ENCODE results near the gene VAMP5. TPM values are rescaled to one million over a fixed set of nuclear protein-coding genes. Genes with fewer than 3 reads are reported as not detected.

Gene VAMP5
- total RNA-seq, 2 donors from 2014 or later: 3.0 to 10.4 TPM

DNA sequence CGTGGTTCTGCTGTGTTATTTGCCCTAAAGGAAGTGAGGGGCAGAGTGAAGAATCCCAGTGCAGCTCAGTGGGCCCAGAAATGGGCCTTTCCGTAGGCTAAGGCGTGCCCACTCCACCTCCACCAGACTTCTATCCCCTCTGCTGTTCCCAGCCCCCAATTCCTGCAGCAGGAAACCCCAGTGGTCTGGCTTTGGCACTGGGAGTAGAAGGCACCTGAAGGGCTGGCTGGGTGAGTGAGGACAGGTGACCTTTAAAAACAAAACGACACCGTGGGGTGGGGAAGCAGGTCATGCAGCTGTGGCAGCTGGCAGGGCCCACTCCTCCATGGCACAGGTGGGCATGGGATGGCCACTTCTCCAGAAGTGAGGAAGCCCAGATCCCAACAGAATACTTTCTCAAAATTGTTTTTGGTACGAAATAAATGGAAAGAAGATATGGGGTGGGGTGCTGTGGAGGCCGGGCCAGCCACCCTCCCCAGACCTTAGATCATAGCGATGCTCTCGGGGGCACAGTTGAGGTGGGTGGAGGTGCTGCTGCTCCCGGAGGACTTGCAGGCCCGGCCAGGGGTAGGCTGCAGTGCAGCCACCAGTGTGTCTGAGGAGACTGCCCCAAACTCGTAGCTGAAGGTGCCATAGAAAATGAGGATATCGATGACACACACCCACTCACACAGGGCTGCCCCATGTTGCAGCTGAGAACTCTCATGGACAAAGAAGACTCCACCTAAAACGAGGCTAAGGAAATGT is 14.5 kb downstream of the VAMP5 start:
- no peak for DNase-seq
- intact Hi-C loops (cut with DNase I): no loop called here
- H3K27me3 ChIP-seq: no peaks in the 10 kb centered on the region

DNA sequence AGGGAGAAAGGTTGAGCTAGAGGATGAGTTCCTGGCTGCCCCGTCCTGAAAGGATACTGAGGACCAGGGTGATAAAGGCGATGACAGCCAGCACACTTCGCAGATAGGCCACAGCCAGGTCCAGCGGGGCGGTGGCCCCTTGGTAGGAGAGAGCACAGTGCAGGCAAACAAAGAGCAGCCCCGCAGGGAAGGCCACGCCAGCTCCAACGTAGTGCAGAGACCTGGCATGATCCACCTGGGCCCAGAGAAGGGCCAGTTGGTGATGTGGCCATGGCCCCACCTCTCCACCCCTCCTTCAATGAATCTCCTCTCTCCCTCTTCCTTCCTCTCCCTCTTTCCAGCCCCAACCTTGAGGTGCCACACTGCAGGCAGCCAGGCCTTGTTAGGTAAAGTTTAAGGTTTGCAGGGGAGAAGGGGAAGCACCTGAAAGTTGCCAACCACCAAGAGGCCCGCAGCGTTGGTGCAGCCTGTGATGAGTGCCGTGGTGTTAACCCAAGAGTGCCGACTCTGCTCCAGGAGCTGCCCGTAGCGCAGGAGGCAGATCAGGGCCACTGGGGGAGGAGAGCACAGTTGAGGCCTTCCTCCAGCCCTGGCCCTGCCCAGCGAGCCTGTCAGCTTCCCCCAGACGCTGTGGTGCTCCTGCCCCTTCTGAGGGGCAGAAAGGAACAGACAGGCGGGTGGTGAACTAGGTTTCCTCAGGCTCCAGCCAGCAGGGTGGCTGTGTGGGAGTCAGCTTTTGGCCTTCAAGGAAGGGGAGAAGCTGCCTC is 15.4 kb downstream of the VAMP5 start:
- intact Hi-C loops (cut with DNase I): loop anchor here (10.0 kb wide), 1 partner anchor 45 kb away; no protein-coding TSS in a partner anchor
- peak overlapping the region in 1 of 4 donors; percentile 15 for H3K27ac ChIP-seq

More for the DNA sequence above, 14.5 kb downstream of the VAMP5 start:
- TF ChIP-seq, protein P1, sequence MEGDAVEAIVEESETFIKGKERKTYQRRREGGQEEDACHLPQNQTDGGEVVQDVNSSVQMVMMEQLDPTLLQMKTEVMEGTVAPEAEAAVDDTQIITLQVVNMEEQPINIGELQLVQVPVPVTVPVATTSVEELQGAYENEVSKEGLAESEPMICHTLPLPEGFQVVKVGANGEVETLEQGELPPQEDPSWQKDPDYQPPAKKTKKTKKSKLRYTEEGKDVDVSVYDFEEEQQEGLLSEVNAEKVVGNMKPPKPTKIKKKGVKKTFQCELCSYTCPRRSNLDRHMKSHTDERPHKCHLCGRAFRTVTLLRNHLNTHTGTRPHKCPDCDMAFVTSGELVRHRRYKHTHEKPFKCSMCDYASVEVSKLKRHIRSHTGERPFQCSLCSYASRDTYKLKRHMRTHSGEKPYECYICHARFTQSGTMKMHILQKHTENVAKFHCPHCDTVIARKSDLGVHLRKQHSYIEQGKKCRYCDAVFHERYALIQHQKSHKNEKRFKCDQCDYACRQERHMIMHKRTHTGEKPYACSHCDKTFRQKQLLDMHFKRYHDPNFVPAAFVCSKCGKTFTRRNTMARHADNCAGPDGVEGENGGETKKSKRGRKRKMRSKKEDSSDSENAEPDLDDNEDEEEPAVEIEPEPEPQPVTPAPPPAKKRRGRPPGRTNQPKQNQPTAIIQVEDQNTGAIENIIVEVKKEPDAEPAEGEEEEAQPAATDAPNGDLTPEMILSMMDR (IDR thresholded peaks at IDR 0.05): no peak
- TF ChIP-seq POLR2A (IDR thresholded peaks at IDR 0.05): no peak
- no peak for ATAC-seq
- Histone ChIP-seq H3K9me3 (no peaks in the 10 kb centered on the region), H3K36me3 (replicated peaks in 1 of 2; ENCODE audit: insufficient read depth in 1 of 2, low read depth in 2 of 2) (peaks cover 0 to 3% of the 10 kb centered on the region in 2 donors), H3K4me3 (no peak overlapping the region), H3K4me1 (peaks cover 73% of the 10 kb centered on the region), H3K27ac (peak overlapping the region in 1 of 4 donors; percentile 25)
- 68 to 71% methylated on average over 14 of the region's 14 CpGs for WGBS, 2 donors

DNA sequence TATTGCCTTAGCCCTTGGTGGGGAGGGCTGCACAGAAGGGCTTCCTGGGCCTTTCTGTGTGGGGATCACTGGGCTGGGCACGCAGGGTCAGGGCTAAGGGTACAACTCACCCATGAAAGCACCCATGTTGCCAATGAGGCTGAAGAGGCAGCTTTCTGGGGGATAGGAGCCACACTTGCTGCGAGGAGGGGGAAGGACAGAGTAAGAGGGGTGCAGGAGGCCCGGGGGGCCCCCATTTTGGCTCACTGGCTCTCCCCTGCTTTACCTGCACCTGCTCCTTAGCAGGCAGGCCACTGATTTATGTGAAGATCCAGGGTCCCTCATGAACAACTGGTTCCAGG is 16.0 kb downstream of the VAMP5 start:
- Histone ChIP-seq H3K27ac (peak overlapping the region in 1 of 4 donors; percentile 15), H3K4me3 (no peak overlapping the region), H3K9me3 (no peaks in the 10 kb centered on the region), H3K36me3 (replicated peaks in 1 of 2; ENCODE audit: insufficient read depth in 1 of 2, low read depth in 2 of 2) (peaks cover 0 to 3% of the 10 kb centered on the region in 2 donors), H3K4me1 (peaks cover 74% of the 10 kb centered on the region), H3K27me3 (no peaks in the 10 kb centered on the region)
- no peak for TF ChIP-seq POLR2A (IDR thresholded peaks at IDR 0.05)
- TF ChIP-seq, protein P1 (IDR thresholded peaks at IDR 0.05): no peak
- intact Hi-C loops (cut with DNase I): loop anchor here (10.0 kb wide), 1 partner anchor 45 kb away; no protein-coding TSS in a partner anchor
- 67 to 80% methylated on average over 3 of the region's 3 CpGs for WGBS, 2 donors
- ATAC-seq (no peak), DNase-seq (no peak)

More for the DNA sequence above, 15.4 kb downstream of the VAMP5 start:
- peaks cover 73% of the 10 kb centered on the region for H3K4me1 ChIP-seq
- H3K9me3 ChIP-seq: no peaks in the 10 kb centered on the region
- ATAC-seq (no peak), DNase-seq (no peak)
- peaks cover 0 to 3% of the 10 kb centered on the region in 2 donors for H3K36me3 ChIP-seq (replicated peaks in 1 of 2; ENCODE audit: insufficient read depth in 1 of 2, low read depth in 2 of 2)
- no peak overlapping the region for H3K4me3 ChIP-seq
- WGBS, 2 donors: 58 to 62% methylated on average over 10 to 17 of the region's 17 CpGs
- H3K27me3 ChIP-seq: no peaks in the 10 kb centered on the region
- TF ChIP-seq, protein P1 (IDR thresholded peaks at IDR 0.05): no peak

- Histone ChIP-seq H3K27me3 (no peaks in the 10 kb centered on the region), H3K4me1 (peaks cover 83% of the 10 kb centered on the region)
- 62 to 66% methylated on average over 5 to 6 of the region's 6 CpGs for WGBS, 2 donors
These were observed 16.9 kb downstream of the VAMP5 start for GRCh38 chr2:85600951-85601770.

More at GRCh38 chr2:85600951-85601770, 16.9 kb downstream of the VAMP5 start:
- peaks cover 0 to 3% of the 10 kb centered on the region in 2 donors for H3K36me3 ChIP-seq (replicated peaks in 1 of 2; ENCODE audit: insufficient read depth in 1 of 2, low read depth in 2 of 2)
- DNase-seq (no peak), ATAC-seq (no peak)
- TF ChIP-seq POLR2A (IDR thresholded peaks at IDR 0.05): no peak
- TF ChIP-seq, protein P1 (IDR thresholded peaks at IDR 0.05): no peak
- no peaks in the 10 kb centered on the region for H3K9me3 ChIP-seq
- peak overlapping the region; percentile 85 to 90 (median 88) for H3K27ac ChIP-seq
- intact Hi-C loops (cut with DNase I): loop anchor here (10.0 kb wide), 1 partner anchor 46 kb away; no protein-coding TSS in a partner anchor
- peak overlapping the region; percentile 71 to 87 for H3K4me3 ChIP-seq
